Keratinocyte (primary cell): ENCODE measurements around the gene DALRD3. TPM values are rescaled to one million over a fixed set of nuclear protein-coding genes. Genes with fewer than 3 reads are reported as not detected.

Experiments
- DNase-seq: peaks from one replicate; pipeline ENCODE4 v3.0.0-alpha.2; 2011; ENCODE audit warnings: low read depth, missing footprints, low spot score
- FAIRE-seq: peaks from 2 replicates; lab custom pipeline; 2011; peaks lifted over from hg19 to GRCh38; lab: Jason Lieb, UNC
- H2AFZ ChIP-seq: 2 replicates; pipeline ENCODE4 v1.6.0; 2012; ENCODE audit warnings: low read length, control low read depth, inconsistent platforms; ENCODE audit not compliant: control insufficient read depth
- H3K27ac ChIP-seq: 2 replicates; pipeline ENCODE4 v1.5.1; 2011; ENCODE audit warnings: low read length; ENCODE audit not compliant: control insufficient read depth, insufficient read depth
- H3K27me3 ChIP-seq: 3 replicates; pipeline ENCODE4 v1.6.0; 2011; ENCODE audit warnings: low read length; ENCODE audit not compliant: control insufficient read depth, insufficient read depth; ENCODE audit errors: extremely low read depth
- H3K36me3 ChIP-seq, 2 experiments: 2 replicates in 1 of 2; 3 replicates in 1 of 2; pipeline ENCODE4 v1.5.1; 2011; ENCODE audit warnings: low read length in 2 of 2, mild to moderate bottlenecking in 1 of 2; ENCODE audit not compliant: control insufficient read depth in 2 of 2, insufficient read depth in 2 of 2; ENCODE audit errors: extremely low read depth in 1 of 2
- H3K4me1 ChIP-seq: 3 replicates; pipeline ENCODE4 v1.5.1; 2011; ENCODE audit warnings: low read length; ENCODE audit not compliant: control insufficient read depth, insufficient read depth; ENCODE audit errors: extremely low read depth
- H3K4me2 ChIP-seq: 3 replicates; pipeline ENCODE4 v1.6.0; 2011; ENCODE audit warnings: low read depth, low read length; ENCODE audit not compliant: control insufficient read depth, insufficient read depth; ENCODE audit errors: extremely low read depth
- H3K4me3 ChIP-seq, 3 experiments: fragments of 200-600 bp in 1 of 3; sonication (generic) in 1 of 3; 2 replicates in 2 of 3; 3 replicates in 1 of 3; pipeline ENCODE4 v1.5.1; 2011 to 2016; ENCODE audit warnings: low read length in 3 of 3, mild to moderate bottlenecking in 3 of 3, control low read depth in 2 of 3, inconsistent platforms in 1 of 3, low read depth in 1 of 3, mixed read lengths in 1 of 3, mixed run types in 1 of 3, moderate library complexity in 1 of 3; ENCODE audit not compliant: control insufficient read depth in 2 of 3, insufficient read depth in 2 of 3; ENCODE audit errors: extremely low read depth in 1 of 3
- H3K79me2 ChIP-seq: 2 replicates; pipeline ENCODE4 v1.6.0; 2012; ENCODE audit warnings: low read length; ENCODE audit not compliant: control insufficient read depth, insufficient read depth
- H3K9ac ChIP-seq: 3 replicates; pipeline ENCODE4 v1.6.0; 2011; ENCODE audit warnings: low read length; ENCODE audit not compliant: control insufficient read depth, insufficient read depth; ENCODE audit errors: extremely low read depth
- H3K9me1 ChIP-seq: 3 replicates; pipeline ENCODE4 v1.6.0; 2011; ENCODE audit warnings: low read length; ENCODE audit not compliant: control insufficient read depth, insufficient read depth; ENCODE audit errors: extremely low read depth
- H3K9me3 ChIP-seq: 2 replicates; pipeline ENCODE4 v1.5.1; 2012; ENCODE audit warnings: low read depth, low read length; ENCODE audit not compliant: control insufficient read depth
- H4K20me1 ChIP-seq: 3 replicates; pipeline ENCODE4 v1.6.0; 2011; ENCODE audit warnings: low read length; ENCODE audit not compliant: control insufficient read depth, insufficient read depth; ENCODE audit errors: extremely low read depth
- CTCF ChIP-seq, 3 experiments: IDR thresholded peaks in 1 of 3; conservative IDR thresholded peaks in 1 of 3; optimal IDR thresholded peaks in 1 of 3; 2 replicates in 2 of 3; 3 replicates in 1 of 3; pipeline versions ENCODE3 to v1.5.1; 2011; ENCODE audit warnings: low read length in 3 of 3, mild to moderate bottlenecking in 3 of 3, moderate library complexity in 2 of 3, control low read depth in 1 of 3, inconsistent platforms in 1 of 3; ENCODE audit not compliant: insufficient read depth in 2 of 3; ENCODE audit errors: extremely low read depth in 1 of 3
- EZH2 ChIP-seq: IDR thresholded peaks from one replicate; pipeline ENCODE4 v1.6.1; 2012; ENCODE audit warnings: inconsistent platforms, mild to moderate bottlenecking, low read length, moderate library complexity
- dilution Hi-C: fragments of 300-500 bp; cut with MboI; formaldehyde crosslinking; loops from one replicate; pipeline ENCODE4 v1.7.0; 2020; ENCODE audit warnings: low sequenced_read_pairs; ENCODE audit not compliant: extremely low pct_ligation_motif_present
- polyA plus RNA-seq, 5 experiments: library from polyadenylated mRNA; depleted of rRNA in 3 of 5; stranded (reverse) in 3 of 5; stranded (forward) in 1 of 5; unstranded in 1 of 5; fragments of >200 nt; gene quantifications; 1 replicate in 1 of 5; 2 replicates in 3 of 5; 3 replicates in 1 of 5; pipeline versions ENCODE4 v1.2.1 to v1.2.3, GENCODE V29; 2011 to 2012; ENCODE audit warnings: missing spikeins in 2 of 5, low read depth in 1 of 5, low replicate concordance in 1 of 5

Gene DALRD3
- polyA plus RNA-seq, 1 donor (not counting 4 experiments of a cell fraction or from before 2014, with no cell fraction given), result 33.7 TPM

- DNase-seq, result no peak
- FAIRE-seq, result no peak
- no peak overlapping the region for H3K4me3 ChIP-seq
- H2AFZ ChIP-seq, result no peak overlapping the region
- peaks cover 8% of the 10 kb centered on the region for H3K4me1 ChIP-seq
- H3K9me3 ChIP-seq, result no peaks in the 10 kb centered on the region
- H3K79me2 ChIP-seq, result no peaks in the 10 kb centered on the region
- H3K9me1 ChIP-seq, result no peaks in the 10 kb centered on the region
- no peaks in the 10 kb centered on the region for H3K27me3 ChIP-seq
- H3K36me3 ChIP-seq, result peaks cover 35 to 39% of the 10 kb centered on the region in 2 experiments
- no peak overlapping the region for H3K27ac ChIP-seq
- dilution Hi-C loops, result no loop called here
- no peak for TF ChIP-seq EZH2
- no peak for TF ChIP-seq CTCF (optimal IDR thresholded peaks at IDR 0.05 in 1 of 3, IDR thresholded peaks at IDR 0.05 in 1 of 3, conservative IDR thresholded peaks at IDR 0.05 in 1 of 3; ENCODE audit: extremely low read depth in 1 of 3, insufficient read depth in 2 of 3, low read length in 3 of 3)
- no peak overlapping the region for H3K9ac ChIP-seq
- no peak overlapping the region for H3K4me2 ChIP-seq
- H4K20me1 ChIP-seq, result no peaks in the 10 kb centered on the region
Measured at GRCh38 chr3:48970586-48970985, 47.8 kb downstream of the DALRD3 start.

- Histone ChIP-seq H3K9me1 (no peaks in the 10 kb centered on the region), H3K9ac (no peak overlapping the region), H3K9me3 (no peaks in the 10 kb centered on the region), H3K4me3 (no peak overlapping the region), H4K20me1 (no peaks in the 10 kb centered on the region), H2AFZ (no peak overlapping the region), H3K4me2 (no peak overlapping the region), H3K27ac (no peak overlapping the region), H3K79me2 (no peaks in the 10 kb centered on the region), H3K36me3 (peaks cover 21 to 28% of the 10 kb centered on the region in 2 experiments), H3K4me1 (no peaks in the 10 kb centered on the region), H3K27me3 (no peaks in the 10 kb centered on the region)
- TF ChIP-seq CTCF (optimal IDR thresholded peaks at IDR 0.05 in 1 of 3, IDR thresholded peaks at IDR 0.05 in 1 of 3, conservative IDR thresholded peaks at IDR 0.05 in 1 of 3; ENCODE audit: extremely low read depth in 1 of 3, insufficient read depth in 2 of 3, low read length in 3 of 3) (no peak), EZH2 (no peak)
- DNase-seq (no peak), FAIRE-seq (no peak)
- dilution Hi-C loops, result no loop called here
Measured at GRCh38 chr3:48966876-48967361, 51.5 kb downstream of the DALRD3 start.
